Tibial nerve (tissue), 4 donors: ENCODE measurements around the gene PLOD3.

Experiments used
- EP300 ChIP-seq, 2 donors: sonication (generic); formaldehyde crosslinking; IDR thresholded peaks; one replicate each; pipeline ENCODE4 v1.6.1; 2017; ENCODE audit warnings: antibody characterized with exemption in 2 of 2, mild to moderate bottlenecking in 1 of 2
- POLR2A ChIP-seq, 2 donors: fragments of 450-650 bp; IDR thresholded peaks; one replicate each; pipeline ENCODE4 v1.6.1; 2017; ENCODE audit warnings: antibody characterized with exemption in 2 of 2, mild to moderate bottlenecking in 2 of 2, moderate library complexity in 2 of 2
- TF ChIP-seq, protein P1 (sequence below), 5 experiments: fragments of 200-600 bp in 3 of 5; fragments of 450-650 bp in 2 of 5; sonication (generic) in 3 of 5; IDR thresholded peaks; one replicate each; pipeline ENCODE4 v1.5.1; 2016 to 2019; ENCODE audit warnings: antibody characterized with exemption in 5 of 5, mild to moderate bottlenecking in 3 of 5, moderate library complexity in 2 of 5

DNA sequence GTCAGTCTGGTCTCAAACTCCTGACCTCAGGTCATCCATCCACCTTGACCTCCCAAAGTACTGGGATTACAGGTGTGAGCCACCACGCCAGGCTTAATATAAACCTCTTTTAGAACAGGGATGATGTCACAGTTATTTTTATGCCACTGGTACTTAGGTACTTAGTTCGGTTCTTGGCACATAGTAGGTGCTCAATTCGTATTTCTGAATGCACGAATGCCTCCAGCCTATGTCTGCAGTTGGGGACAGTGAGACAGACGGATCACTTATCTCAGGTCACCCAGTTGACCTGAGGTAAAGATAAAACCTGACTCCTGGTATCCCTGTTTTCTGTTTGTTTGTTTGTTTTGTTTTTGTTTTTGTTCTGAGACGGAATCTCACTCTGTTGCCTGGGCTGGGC, 31.2 kb downstream of the PLOD3 start:
- TF ChIP-seq, protein P1, sequence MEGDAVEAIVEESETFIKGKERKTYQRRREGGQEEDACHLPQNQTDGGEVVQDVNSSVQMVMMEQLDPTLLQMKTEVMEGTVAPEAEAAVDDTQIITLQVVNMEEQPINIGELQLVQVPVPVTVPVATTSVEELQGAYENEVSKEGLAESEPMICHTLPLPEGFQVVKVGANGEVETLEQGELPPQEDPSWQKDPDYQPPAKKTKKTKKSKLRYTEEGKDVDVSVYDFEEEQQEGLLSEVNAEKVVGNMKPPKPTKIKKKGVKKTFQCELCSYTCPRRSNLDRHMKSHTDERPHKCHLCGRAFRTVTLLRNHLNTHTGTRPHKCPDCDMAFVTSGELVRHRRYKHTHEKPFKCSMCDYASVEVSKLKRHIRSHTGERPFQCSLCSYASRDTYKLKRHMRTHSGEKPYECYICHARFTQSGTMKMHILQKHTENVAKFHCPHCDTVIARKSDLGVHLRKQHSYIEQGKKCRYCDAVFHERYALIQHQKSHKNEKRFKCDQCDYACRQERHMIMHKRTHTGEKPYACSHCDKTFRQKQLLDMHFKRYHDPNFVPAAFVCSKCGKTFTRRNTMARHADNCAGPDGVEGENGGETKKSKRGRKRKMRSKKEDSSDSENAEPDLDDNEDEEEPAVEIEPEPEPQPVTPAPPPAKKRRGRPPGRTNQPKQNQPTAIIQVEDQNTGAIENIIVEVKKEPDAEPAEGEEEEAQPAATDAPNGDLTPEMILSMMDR (IDR thresholded peaks at IDR 0.05) = no peak
- TF ChIP-seq EP300 (IDR thresholded peaks at IDR 0.05) (no peak), POLR2A (IDR thresholded peaks at IDR 0.05) (no peak)
